Measurements from ENCODE around the gene IQSEC3. TPM values are rescaled to one million over a fixed set of nuclear protein-coding genes. Genes with fewer than 3 reads are reported as not detected.
"Not testable (repeated sequence)": the region's sequence is repeated elsewhere in the genome, so short reads cannot be mapped to it uniquely, and the experiment has no call there.

IQSEC3 gene
- total RNA-seq, 1 donor from 2014 or later = 0.05 TPM

GRCh38 chr12:45235-45990 lies 21.2 kb upstream of the IQSEC3 start:
- H3K36me3 Mint-ChIP-seq (ENCODE audit: low read depth); intact Hi-C loops (cut with micrococcal nuclease); H3K4me3 Mint-ChIP-seq; H3K27ac Mint-ChIP-seq; DNase-seq (ENCODE audit: low spot score); H3K9me3 Mint-ChIP-seq; H3K27me3 Mint-ChIP-seq (ENCODE audit: insufficient read depth); H3K4me1 Mint-ChIP-seq (ENCODE audit: low read depth): not testable (repeated sequence)

DNA sequence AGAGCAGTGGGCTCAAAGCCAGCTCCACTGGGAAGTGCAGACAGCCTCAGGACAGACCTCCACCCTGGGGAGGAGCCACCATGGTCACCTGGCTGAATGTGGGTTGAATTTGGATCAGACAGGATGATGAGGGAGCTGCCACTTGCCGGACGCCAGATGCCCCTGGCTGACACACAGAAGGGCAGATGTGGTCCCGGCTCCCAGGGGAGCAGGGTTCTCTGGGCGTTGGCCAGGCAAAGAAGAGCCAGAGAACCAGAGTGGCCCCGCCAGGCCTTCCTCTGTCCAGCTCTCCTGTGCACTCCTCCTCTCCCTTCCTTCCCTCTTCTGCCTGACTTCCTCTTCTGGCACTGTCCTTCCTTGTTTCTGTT lies 20.6 kb upstream of the IQSEC3 start:
- H3K27ac Mint-ChIP-seq; DNase-seq (ENCODE audit: low spot score); H3K36me3 Mint-ChIP-seq (ENCODE audit: low read depth); H3K9me3 Mint-ChIP-seq; intact Hi-C loops (cut with micrococcal nuclease); H3K27me3 Mint-ChIP-seq (ENCODE audit: insufficient read depth); H3K4me1 Mint-ChIP-seq (ENCODE audit: low read depth); H3K4me3 Mint-ChIP-seq: not testable (repeated sequence)

DNA sequence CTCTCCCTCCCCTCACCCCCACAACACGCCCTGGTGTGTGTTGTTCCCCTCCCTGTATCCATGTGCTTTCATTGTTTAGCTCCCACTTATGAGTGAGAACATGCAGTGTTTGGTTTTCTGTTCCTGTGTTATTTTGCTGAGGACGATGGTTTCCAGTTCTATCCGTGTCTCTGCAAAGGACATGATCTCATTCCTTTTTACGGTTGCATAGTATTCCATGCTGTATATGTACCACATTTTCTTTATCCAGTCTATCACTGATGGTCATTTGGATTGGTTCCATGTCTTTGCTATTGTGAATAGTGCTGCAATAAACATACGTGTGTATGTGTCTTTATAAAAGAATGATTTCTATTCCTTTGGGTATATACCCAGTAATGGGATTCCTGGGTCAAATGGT lies 20.0 kb upstream of the IQSEC3 start:
- intact Hi-C loops (cut with micrococcal nuclease); H3K27ac Mint-ChIP-seq; H3K4me1 Mint-ChIP-seq (ENCODE audit: low read depth); H3K36me3 Mint-ChIP-seq (ENCODE audit: low read depth); DNase-seq (ENCODE audit: low spot score); H3K27me3 Mint-ChIP-seq (ENCODE audit: insufficient read depth); H3K9me3 Mint-ChIP-seq; H3K4me3 Mint-ChIP-seq: not testable (repeated sequence)

DNA sequence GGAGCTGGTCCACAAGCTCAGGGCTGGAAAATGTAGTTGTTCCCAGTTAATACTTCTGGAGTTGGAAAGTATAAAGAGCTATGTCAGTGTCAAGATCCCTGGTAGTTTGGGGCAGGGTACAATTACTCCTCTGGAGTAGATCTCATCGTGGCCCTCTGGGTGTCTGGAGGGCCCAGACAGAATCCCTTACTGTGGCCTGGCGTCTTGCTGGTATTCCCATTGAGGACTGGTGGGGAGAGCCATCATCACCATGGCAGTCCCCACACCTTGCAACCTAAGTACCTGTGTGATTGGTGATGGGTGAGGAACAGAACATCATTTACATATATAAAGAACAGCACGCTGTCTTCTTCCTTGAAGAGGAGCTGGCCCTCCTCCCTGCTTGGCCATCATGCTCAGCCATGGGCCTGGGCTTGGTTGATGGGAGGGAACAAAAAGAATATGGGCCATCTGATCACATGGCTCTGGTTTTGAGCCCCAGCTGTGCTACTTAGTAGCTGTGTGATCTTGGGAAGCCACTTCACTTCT lies 18.8 kb upstream of the IQSEC3 start:
- not testable (repeated sequence) for H3K4me3 Mint-ChIP-seq; H3K36me3 Mint-ChIP-seq (ENCODE audit: low read depth)

DNA sequence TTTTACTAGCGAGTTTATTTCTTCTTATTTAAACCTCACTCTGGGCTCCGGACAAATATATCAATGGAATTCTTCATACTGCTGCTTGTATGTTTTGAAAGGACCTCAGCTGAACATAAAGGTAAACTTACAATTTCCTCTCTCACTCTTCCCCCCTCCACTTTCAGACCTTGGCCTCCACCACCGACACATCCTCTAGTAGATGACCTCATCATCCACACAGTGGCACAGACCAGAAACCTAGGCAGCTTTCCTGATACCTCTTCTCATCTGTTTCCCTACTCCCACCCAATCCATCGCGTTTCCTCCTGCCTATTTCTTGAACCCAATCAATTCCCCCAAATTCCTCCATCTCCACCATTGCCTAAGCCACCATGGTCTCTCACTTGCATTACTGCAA lies 17.4 kb upstream of the IQSEC3 start:
- DNase-seq (ENCODE audit: low spot score); H3K36me3 Mint-ChIP-seq (ENCODE audit: low read depth); intact Hi-C loops (cut with micrococcal nuclease); H3K4me3 Mint-ChIP-seq; H3K4me1 Mint-ChIP-seq (ENCODE audit: low read depth); H3K9me3 Mint-ChIP-seq; H3K27ac Mint-ChIP-seq: not testable (repeated sequence)
- H3K27me3 Mint-ChIP-seq (ENCODE audit: insufficient read depth) = peaks cover 14% of the 10 kb centered on the region

More for the DNA sequence above, 18.8 kb upstream of the IQSEC3 start:
- intact Hi-C loops (cut with micrococcal nuclease); H3K9me3 Mint-ChIP-seq; H3K27me3 Mint-ChIP-seq (ENCODE audit: insufficient read depth); DNase-seq (ENCODE audit: low spot score); H3K27ac Mint-ChIP-seq; H3K4me1 Mint-ChIP-seq (ENCODE audit: low read depth): not testable (repeated sequence)

- H3K9me3 Mint-ChIP-seq; H3K27ac Mint-ChIP-seq; H3K4me1 Mint-ChIP-seq (ENCODE audit: low read depth); H3K36me3 Mint-ChIP-seq (ENCODE audit: low read depth); intact Hi-C loops (cut with micrococcal nuclease); DNase-seq (ENCODE audit: low spot score); H3K4me3 Mint-ChIP-seq: not testable (repeated sequence)
- H3K27me3 Mint-ChIP-seq (ENCODE audit: insufficient read depth) = peaks cover 16% of the 10 kb centered on the region
Measured at GRCh38 chr12:51087-51486, 15.5 kb upstream of the IQSEC3 start.

DNA sequence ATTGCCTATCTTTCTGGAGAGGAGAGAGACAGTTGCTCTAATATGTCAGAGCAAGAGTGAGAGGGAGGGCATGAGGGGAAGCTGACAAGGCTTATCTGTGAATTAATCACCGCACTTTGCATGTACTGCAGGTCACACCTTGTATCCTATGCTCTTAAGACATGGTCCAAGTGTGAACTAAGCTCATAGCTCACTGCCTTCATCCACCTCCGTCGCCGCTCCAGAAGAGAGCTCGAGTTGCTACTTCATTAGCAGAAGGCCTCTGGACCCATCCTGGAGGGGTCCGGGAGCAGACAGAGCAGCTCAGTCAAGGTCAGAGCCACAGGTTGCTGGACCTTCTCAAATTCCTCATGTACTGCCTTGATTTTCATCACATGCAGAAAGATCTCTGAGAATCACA lies 14.6 kb upstream of the IQSEC3 start:
- H3K27me3 Mint-ChIP-seq (ENCODE audit: insufficient read depth) = peaks cover 14% of the 10 kb centered on the region
- H3K4me1 Mint-ChIP-seq (ENCODE audit: low read depth); DNase-seq (ENCODE audit: low spot score); intact Hi-C loops (cut with micrococcal nuclease); H3K4me3 Mint-ChIP-seq; H3K27ac Mint-ChIP-seq; H3K36me3 Mint-ChIP-seq (ENCODE audit: low read depth); H3K9me3 Mint-ChIP-seq: not testable (repeated sequence)

GRCh38 chr12:52902-53734 lies 13.4 kb upstream of the IQSEC3 start:
- H3K4me1 Mint-ChIP-seq (ENCODE audit: low read depth); H3K9me3 Mint-ChIP-seq; H3K36me3 Mint-ChIP-seq (ENCODE audit: low read depth); H3K27ac Mint-ChIP-seq; intact Hi-C loops (cut with micrococcal nuclease); H3K4me3 Mint-ChIP-seq; DNase-seq (ENCODE audit: low spot score): not testable (repeated sequence)
- peaks cover 20% of the 10 kb centered on the region for H3K27me3 Mint-ChIP-seq (ENCODE audit: insufficient read depth)

DNA sequence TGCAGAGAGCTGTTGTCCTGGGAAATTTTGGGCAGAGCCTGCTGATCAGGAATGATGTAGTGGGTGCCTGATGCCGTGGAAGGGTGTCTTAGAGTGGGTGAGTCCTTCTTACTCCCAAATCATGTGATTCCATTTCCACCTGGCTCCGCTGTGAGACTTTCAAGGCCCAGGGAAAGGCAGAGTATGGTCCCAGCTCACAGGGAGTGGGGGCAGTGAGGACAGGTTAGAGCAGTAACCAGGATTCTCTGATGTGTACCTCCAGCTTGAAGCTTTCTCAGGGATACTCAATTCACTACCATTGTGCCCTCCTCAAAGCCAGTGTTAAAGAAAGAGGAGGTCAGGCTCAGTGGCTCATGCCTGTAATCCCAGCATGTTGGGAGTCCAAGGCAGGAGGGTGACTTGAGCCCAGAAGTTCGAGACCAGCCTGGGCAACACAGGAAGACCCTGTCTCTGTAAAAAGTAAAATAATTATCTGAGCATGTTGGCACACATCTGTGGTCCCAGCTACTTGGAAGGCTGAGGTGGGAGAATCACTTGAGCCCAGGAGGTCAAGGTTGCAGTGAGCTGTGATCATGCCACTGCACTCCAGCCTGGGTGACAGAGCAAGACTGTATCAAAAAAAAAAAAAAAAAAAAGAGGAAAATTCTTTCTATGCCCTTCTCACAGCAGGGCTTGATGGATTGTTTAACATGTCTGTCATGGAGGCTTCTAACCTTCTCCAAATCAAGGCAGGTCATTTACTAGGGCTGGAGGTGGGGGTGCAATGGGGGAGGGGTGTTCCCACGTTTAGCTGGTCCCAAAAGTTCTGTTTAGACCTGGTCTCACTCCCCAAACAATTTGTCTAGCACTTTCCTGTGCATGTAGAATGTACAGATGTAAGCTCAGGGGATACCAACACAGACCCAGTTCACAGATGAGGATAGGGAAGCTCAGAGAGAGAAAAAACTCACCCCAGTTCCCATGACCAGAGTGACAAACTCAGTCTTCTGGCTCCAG lies 12.5 kb upstream of the IQSEC3 start:
- peaks cover 23% of the 10 kb centered on the region for H3K27me3 Mint-ChIP-seq (ENCODE audit: insufficient read depth)
- no peaks in the 10 kb centered on the region for H3K36me3 Mint-ChIP-seq (ENCODE audit: low read depth)
- no peak overlapping the region for H3K27ac Mint-ChIP-seq
- no peak overlapping the region for H3K4me3 Mint-ChIP-seq
- no peak for DNase-seq (ENCODE audit: low spot score)
- intact Hi-C loops (cut with micrococcal nuclease) = no loop called here
- no peaks in the 10 kb centered on the region for H3K4me1 Mint-ChIP-seq (ENCODE audit: low read depth)
- no peaks in the 10 kb centered on the region for H3K9me3 Mint-ChIP-seq

- DNase-seq (ENCODE audit: low spot score) = no peak
- Mint-ChIP-seq H3K27me3 (ENCODE audit: insufficient read depth) (peaks cover 25% of the 10 kb centered on the region), H3K9me3 (no peaks in the 10 kb centered on the region), H3K4me3 (no peak overlapping the region), H3K4me1 (ENCODE audit: low read depth) (no peaks in the 10 kb centered on the region), H3K36me3 (ENCODE audit: low read depth) (no peaks in the 10 kb centered on the region), H3K27ac (no peak overlapping the region)
- intact Hi-C loops (cut with micrococcal nuclease) = no loop called here
Measured at GRCh38 chr12:54750-55535, 11.6 kb upstream of the IQSEC3 start.

DNA sequence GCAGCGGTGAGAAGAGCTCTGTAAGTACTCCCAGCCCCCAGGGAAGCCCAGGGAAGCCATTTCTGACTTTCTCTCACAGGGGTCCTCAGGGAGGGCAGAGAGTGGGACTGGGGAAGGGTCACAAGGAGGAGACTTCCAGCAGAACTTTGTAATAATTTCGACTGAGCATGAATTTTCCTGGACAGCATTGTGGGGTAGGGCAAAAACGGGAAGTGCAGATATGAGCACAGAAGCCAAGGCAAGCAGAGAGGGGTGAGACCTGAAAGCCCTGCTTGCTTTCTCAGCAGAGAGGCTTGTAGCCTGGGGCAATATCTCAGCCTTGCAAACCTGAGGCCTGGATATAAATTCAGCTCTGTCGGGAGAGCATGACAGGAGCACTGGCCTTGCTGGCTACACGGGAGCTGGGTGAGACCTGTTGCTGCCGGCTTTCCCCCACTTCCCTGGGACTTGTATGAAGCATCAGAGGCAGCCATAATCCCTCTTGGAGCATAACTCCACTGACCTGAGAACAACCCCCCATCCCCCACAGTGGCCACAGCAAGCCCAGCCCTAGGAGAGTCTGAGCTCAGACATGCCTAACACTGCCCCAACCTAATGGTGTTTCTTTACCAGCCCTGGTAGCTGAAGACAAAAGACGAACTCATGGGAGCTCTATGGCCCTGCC lies 9.8 kb upstream of the IQSEC3 start:
- H3K27ac Mint-ChIP-seq = no peak overlapping the region
- H3K27me3 Mint-ChIP-seq (ENCODE audit: insufficient read depth) = peaks cover 28% of the 10 kb centered on the region
- DNase-seq (ENCODE audit: low spot score) = no peak

More for the DNA sequence above, 9.8 kb upstream of the IQSEC3 start:
- Mint-ChIP-seq H3K4me1 (ENCODE audit: low read depth) (no peaks in the 10 kb centered on the region), H3K4me3 (no peak overlapping the region), H3K36me3 (ENCODE audit: low read depth) (no peaks in the 10 kb centered on the region), H3K9me3 (no peaks in the 10 kb centered on the region)
- intact Hi-C loops (cut with micrococcal nuclease) = no loop called here

All from activated T-helper 1 cell treated with anti-CD3 and anti-CD28 coated beads, Interleukin-12 subunit alpha, Interleukin-12 subunit beta, Interleukin-2, Interleukin-4 antibody, amounts not matched to agents 30 ng/mL and 10 ng/mL and 1 ng/mL, durations not matched to agents 14 hours and 24 hours and 36 hours (primary cell).